ENCODE measurements around the gene TSPEAR. TPM values are rescaled to one million over a fixed set of nuclear protein-coding genes. Genes with fewer than 3 reads are reported as not detected.

TSPEAR gene
- total and polyA plus RNA-seq, 2 donors (not counting 1 experiment from before 2014, with no cell fraction given) = not detected

GRCh38 chr21:44626262-44626661, 85.1 kb downstream of the TSPEAR start:
- Histone ChIP-seq H3K4me1 (ENCODE audit: control insufficient read depth in 2 of 2, insufficient read depth in 2 of 2, low read length in 2 of 2) (peaks cover 2 to 3% of the 10 kb centered on the region in 2 donors), H2AFZ (ENCODE audit: insufficient read depth, low read depth, low read length, poor library complexity, severe bottlenecking) (no peak overlapping the region), H4K20me1 (ENCODE audit: control insufficient read depth, insufficient read depth, low read length, poor library complexity, severe bottlenecking) (no peaks in the 10 kb centered on the region), H3K4me3 (ENCODE audit: control extremely low read depth in 1 of 5, extremely low read depth in 1 of 5, insufficient read depth in 1 of 5, low read depth in 2 of 5, low read length in 4 of 5) (no peak overlapping the region), H3K27me3 (replicated peaks in 1 of 4; ENCODE audit: control extremely low read depth in 1 of 4, control insufficient read depth in 3 of 4, insufficient read depth in 4 of 4, low read length in 3 of 4) (peaks cover 0 to 20% (median 0%) of the 10 kb centered on the region in 4 experiments), H3K79me2 (ENCODE audit: control insufficient read depth, insufficient read depth, low read length) (no peaks in the 10 kb centered on the region), H3K36me3 (replicated peaks in 1 of 2; ENCODE audit: control extremely low read depth in 1 of 2, control insufficient read depth in 1 of 2, extremely low read depth in 1 of 2, insufficient read depth in 2 of 2, low read length in 1 of 2) (no peaks in the 10 kb centered on the region), H3K9me3 (ENCODE audit: control extremely low read depth in 1 of 3, control insufficient read depth in 2 of 3, insufficient read depth in 1 of 3, low read length in 2 of 3) (peaks cover 0 to 51% (median 29%) of the 10 kb centered on the region in 3 donors), H3K9ac (ENCODE audit: low read length) (no peak overlapping the region), H3K4me2 (replicated peaks; ENCODE audit: low read depth, low read length, poor library complexity, severe bottlenecking) (no peak overlapping the region), H3K27ac (ENCODE audit: low read length in 2 of 2) (no peak overlapping the region)
- POLR2A ChIA-PET = no interaction called here
- TF ChIP-seq EZH2 (IDR thresholded peaks at IDR 0.05; ENCODE audit: borderline replicate concordance, insufficient read depth, low read depth, low read length, poor library complexity, severe bottlenecking) = no peak
- TF ChIP-seq, protein P1, sequence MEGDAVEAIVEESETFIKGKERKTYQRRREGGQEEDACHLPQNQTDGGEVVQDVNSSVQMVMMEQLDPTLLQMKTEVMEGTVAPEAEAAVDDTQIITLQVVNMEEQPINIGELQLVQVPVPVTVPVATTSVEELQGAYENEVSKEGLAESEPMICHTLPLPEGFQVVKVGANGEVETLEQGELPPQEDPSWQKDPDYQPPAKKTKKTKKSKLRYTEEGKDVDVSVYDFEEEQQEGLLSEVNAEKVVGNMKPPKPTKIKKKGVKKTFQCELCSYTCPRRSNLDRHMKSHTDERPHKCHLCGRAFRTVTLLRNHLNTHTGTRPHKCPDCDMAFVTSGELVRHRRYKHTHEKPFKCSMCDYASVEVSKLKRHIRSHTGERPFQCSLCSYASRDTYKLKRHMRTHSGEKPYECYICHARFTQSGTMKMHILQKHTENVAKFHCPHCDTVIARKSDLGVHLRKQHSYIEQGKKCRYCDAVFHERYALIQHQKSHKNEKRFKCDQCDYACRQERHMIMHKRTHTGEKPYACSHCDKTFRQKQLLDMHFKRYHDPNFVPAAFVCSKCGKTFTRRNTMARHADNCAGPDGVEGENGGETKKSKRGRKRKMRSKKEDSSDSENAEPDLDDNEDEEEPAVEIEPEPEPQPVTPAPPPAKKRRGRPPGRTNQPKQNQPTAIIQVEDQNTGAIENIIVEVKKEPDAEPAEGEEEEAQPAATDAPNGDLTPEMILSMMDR (IDR thresholded peaks at IDR 0.05) = no peak
- WGBS (ENCODE audit: insufficient coverage) = 80% methylated on average over 9 of the region's 10 CpGs
- H3K4me1 Mint-ChIP-seq = peaks cover 4% of the 10 kb centered on the region
- peaks cover 20% of the 10 kb centered on the region for H3K9me3 Mint-ChIP-seq (ENCODE audit: insufficient read depth)
- no peak for DNase-seq
- H3K4me3 Mint-ChIP-seq = no peak overlapping the region
- no peak overlapping the region for H3K27ac Mint-ChIP-seq
- CTCF ChIA-PET = no interaction called here
- intact Hi-C loops (cut with micrococcal nuclease) = no loop called here
- ATAC-seq (ENCODE audit: low read depth) = no peak
- H3K27me3 Mint-ChIP-seq = peaks cover 7% of the 10 kb centered on the region

DNA sequence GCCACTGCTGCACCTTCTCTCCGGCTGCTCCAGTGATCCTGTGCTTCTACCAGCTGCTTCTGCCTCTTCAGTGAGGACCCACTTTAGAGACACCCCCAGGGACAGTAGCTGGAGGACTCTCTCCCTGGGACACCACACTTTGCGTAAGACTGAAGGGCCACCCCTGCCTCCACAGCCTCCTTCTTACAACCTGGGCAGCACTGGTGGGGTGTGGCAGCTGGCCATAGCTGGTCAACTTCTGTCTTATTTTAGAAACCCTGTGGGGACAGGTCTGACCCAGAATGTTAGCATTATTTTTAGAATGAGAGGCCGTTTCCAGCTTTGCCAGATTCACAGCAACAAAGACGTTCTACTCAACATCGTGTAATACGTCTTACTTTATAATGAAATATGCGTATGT, 85.6 kb downstream of the TSPEAR start:
- peaks cover 2 to 3% of the 10 kb centered on the region in 2 donors for H3K4me1 ChIP-seq (ENCODE audit: control insufficient read depth in 2 of 2, insufficient read depth in 2 of 2, low read length in 2 of 2)

More for the DNA sequence above, 85.6 kb downstream of the TSPEAR start:
- Histone ChIP-seq H3K9ac (ENCODE audit: low read length) (no peak overlapping the region), H3K36me3 (replicated peaks in 1 of 2; ENCODE audit: control extremely low read depth in 1 of 2, control insufficient read depth in 1 of 2, extremely low read depth in 1 of 2, insufficient read depth in 2 of 2, low read length in 1 of 2) (no peaks in the 10 kb centered on the region), H3K27me3 (replicated peaks in 1 of 4; ENCODE audit: control extremely low read depth in 1 of 4, control insufficient read depth in 3 of 4, insufficient read depth in 4 of 4, low read length in 3 of 4) (peaks cover 0 to 20% (median 0%) of the 10 kb centered on the region in 4 experiments), H4K20me1 (ENCODE audit: control insufficient read depth, insufficient read depth, low read length, poor library complexity, severe bottlenecking) (no peaks in the 10 kb centered on the region), H3K79me2 (ENCODE audit: control insufficient read depth, insufficient read depth, low read length) (no peaks in the 10 kb centered on the region), H2AFZ (ENCODE audit: insufficient read depth, low read depth, low read length, poor library complexity, severe bottlenecking) (no peak overlapping the region), H3K4me2 (replicated peaks; ENCODE audit: low read depth, low read length, poor library complexity, severe bottlenecking) (no peak overlapping the region), H3K27ac (ENCODE audit: low read length in 2 of 2) (no peak overlapping the region), H3K4me3 (ENCODE audit: control extremely low read depth in 1 of 5, extremely low read depth in 1 of 5, insufficient read depth in 1 of 5, low read depth in 2 of 5, low read length in 4 of 5) (no peak overlapping the region), H3K9me3 (ENCODE audit: control extremely low read depth in 1 of 3, control insufficient read depth in 2 of 3, insufficient read depth in 1 of 3, low read length in 2 of 3) (peaks cover 0 to 49% (median 24%) of the 10 kb centered on the region in 3 donors)
- TF ChIP-seq EZH2 (IDR thresholded peaks at IDR 0.05; ENCODE audit: borderline replicate concordance, insufficient read depth, low read depth, low read length, poor library complexity, severe bottlenecking) = no peak
- TF ChIP-seq, protein P1 (IDR thresholded peaks at IDR 0.05) = no peak
- DNase-seq = no peak
- Mint-ChIP-seq H3K27me3 (peaks cover 7% of the 10 kb centered on the region), H3K27ac (no peak overlapping the region), H3K9me3 (ENCODE audit: insufficient read depth) (peaks cover 18% of the 10 kb centered on the region), H3K4me1 (peaks cover 4% of the 10 kb centered on the region), H3K4me3 (no peak overlapping the region)
- 100% methylated on average over 2 of the region's 7 CpGs for WGBS (ENCODE audit: insufficient coverage)
- CTCF ChIA-PET = no interaction called here
- POLR2A ChIA-PET = no interaction called here
- intact Hi-C loops (cut with micrococcal nuclease) = no loop called here
- ATAC-seq (ENCODE audit: low read depth) = no peak

Data from B cell (primary cell).